ENCODE data around the gene AADACL2. TPM values are rescaled to one million over a fixed set of nuclear protein-coding genes. Genes with fewer than 3 reads are reported as not detected.

The AADACL2 gene
- total and polyA plus RNA-seq, 7 donors: 0.04 TPM; not detected in 6

GRCh38 chr3:151772825-151773480 lies 39.2 kb downstream of the AADACL2 start:
- Histone ChIP-seq H3K4me3 (no peak overlapping the region), H3K9me3 (no peaks in the 10 kb centered on the region), H3K4me1 (peaks cover 3% of the 10 kb centered on the region), H3K27me3 (ENCODE audit: insufficient read depth in 3 of 3, low read length in 2 of 3) (no peaks in the 10 kb centered on the region), H3K27ac (no peak overlapping the region), H3K36me3 (ENCODE audit: insufficient read depth in 1 of 2, low read depth in 1 of 2) (no peaks in the 10 kb centered on the region)
- DNase-seq (no peak), ATAC-seq (no peak)
- 90 to 93% (median 91%) methylated on average over 4 of the region's 4 CpGs for WGBS, 3 donors
- intact Hi-C loops (cut with DNase I): no loop called here
- TF ChIP-seq CTCF (IDR thresholded peaks at IDR 0.05): no peak

GRCh38 chr3:151774235-151774634 lies 40.5 kb downstream of the AADACL2 start:
- intact Hi-C loops (cut with DNase I): no loop called here
- no peaks in the 10 kb centered on the region for H3K27me3 ChIP-seq (ENCODE audit: insufficient read depth in 3 of 3, low read length in 2 of 3)
- H3K4me3 ChIP-seq: no peak overlapping the region
- H3K27ac ChIP-seq: no peak overlapping the region
- peaks cover 3% of the 10 kb centered on the region for H3K4me1 ChIP-seq
- 93 to 96% (median 95%) methylated on average over 1 of the region's 1 CpG for WGBS, 3 donors
- no peaks in the 10 kb centered on the region for H3K36me3 ChIP-seq (ENCODE audit: insufficient read depth in 1 of 2, low read depth in 1 of 2)
- no peak for TF ChIP-seq CTCF (IDR thresholded peaks at IDR 0.05)
- H3K9me3 ChIP-seq: no peaks in the 10 kb centered on the region
- no peak for ATAC-seq
- no peak for DNase-seq

GRCh38 chr3:151774910-151775309 lies 41.2 kb downstream of the AADACL2 start:
- no peak for TF ChIP-seq CTCF (IDR thresholded peaks at IDR 0.05)
- Histone ChIP-seq H3K36me3 (ENCODE audit: insufficient read depth in 1 of 2, low read depth in 1 of 2) (no peaks in the 10 kb centered on the region), H3K4me3 (no peak overlapping the region), H3K4me1 (peaks cover 3% of the 10 kb centered on the region), H3K27ac (no peak overlapping the region), H3K27me3 (ENCODE audit: insufficient read depth in 3 of 3, low read length in 2 of 3) (no peaks in the 10 kb centered on the region), H3K9me3 (no peaks in the 10 kb centered on the region)
- DNase-seq: no peak
- ATAC-seq: no peak
- intact Hi-C loops (cut with DNase I): no loop called here

DNA sequence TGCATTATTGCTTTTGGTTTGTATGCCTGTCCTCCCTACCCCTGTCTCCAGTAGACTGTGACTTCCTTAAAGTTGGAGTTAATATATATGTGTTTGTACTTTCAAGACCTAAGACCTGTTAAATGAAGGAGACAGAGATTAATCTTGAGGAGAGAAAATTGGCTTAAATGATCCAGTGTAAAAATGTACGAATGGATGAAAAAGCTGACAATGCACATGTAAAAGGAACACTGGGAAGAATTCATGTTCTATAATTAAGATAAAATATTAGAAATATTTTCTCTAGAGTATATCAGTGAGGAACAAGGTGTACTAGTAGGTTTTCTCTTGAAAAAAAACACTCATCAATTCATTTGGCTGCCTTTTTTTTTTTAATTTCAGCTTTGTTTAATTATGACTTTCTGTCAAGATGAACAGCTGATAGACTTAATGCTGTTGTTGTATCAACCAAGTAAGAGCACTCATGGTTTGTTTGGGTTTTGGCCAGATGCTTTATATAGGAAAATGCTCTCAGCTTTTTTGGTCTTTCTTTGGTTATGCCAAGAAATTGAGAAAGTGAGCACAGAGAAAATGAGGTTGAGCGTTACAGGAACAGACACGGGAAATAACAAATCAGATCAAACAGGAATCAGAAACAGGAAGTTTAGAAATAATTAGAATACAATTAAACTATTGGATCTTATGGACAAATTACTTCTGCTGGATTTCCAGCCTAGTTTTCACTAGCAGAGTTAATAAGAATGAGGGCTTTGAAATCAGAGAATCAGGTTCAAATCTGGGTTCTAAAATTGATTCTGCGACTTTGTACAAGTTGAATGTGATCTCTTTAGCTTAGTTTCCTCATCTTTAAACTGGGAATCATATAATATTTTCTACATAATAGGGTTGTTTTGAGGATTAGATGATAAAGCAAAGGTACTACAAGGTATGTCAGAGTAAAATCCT lies 41.9 kb downstream of the AADACL2 start:
- peaks cover 3% of the 10 kb centered on the region for H3K4me1 ChIP-seq
- no peak overlapping the region for H3K4me3 ChIP-seq
- TF ChIP-seq CTCF (IDR thresholded peaks at IDR 0.05): no peak
- no peak for ATAC-seq
- H3K36me3 ChIP-seq (ENCODE audit: insufficient read depth in 1 of 2, low read depth in 1 of 2): no peaks in the 10 kb centered on the region
- no peaks in the 10 kb centered on the region for H3K27me3 ChIP-seq (ENCODE audit: insufficient read depth in 3 of 3, low read length in 2 of 3)
- no peak for DNase-seq
- intact Hi-C loops (cut with DNase I): no loop called here
- WGBS, 3 donors: 63 to 78% (median 75%) methylated on average over 4 of the region's 4 CpGs
- H3K9me3 ChIP-seq: no peaks in the 10 kb centered on the region
- no peak overlapping the region for H3K27ac ChIP-seq
